IgD-negative memory B cell (primary cell): ENCODE measurements around the gene ARMH3. TPM values are rescaled to one million over a fixed set of nuclear protein-coding genes. Genes with fewer than 3 reads are reported as not detected.
"Not testable (repeated sequence)": the region's sequence is repeated elsewhere in the genome, so short reads cannot be mapped to it uniquely, and the experiment has no call there.

Experiments
- H3K27ac Mint-ChIP-seq, 3 donors: one replicate each; pipeline ENCODE4 v1.8.0; 2020 to 2022; ENCODE audit warnings: mild to moderate bottlenecking in 3 of 3, mixed read lengths in 3 of 3, moderate library complexity in 1 of 3
- H3K27me3 Mint-ChIP-seq: one replicate; pipeline ENCODE4 v1.8.0; 2021; ENCODE audit warnings: mixed read lengths
- H3K36me3 Mint-ChIP-seq: one replicate; pipeline ENCODE4 v1.8.0; 2020; ENCODE audit warnings: mild to moderate bottlenecking, mixed read lengths
- H3K4me1 Mint-ChIP-seq, 3 donors: one replicate each; pipeline ENCODE4 v1.8.0; 2020 to 2022; ENCODE audit warnings: mixed read lengths in 3 of 3, mild to moderate bottlenecking in 1 of 3
- H3K4me3 Mint-ChIP-seq, 4 donors: one replicate each; pipeline ENCODE4 v1.8.0; 2020 to 2022; ENCODE audit warnings: mild to moderate bottlenecking in 4 of 4, mixed read lengths in 4 of 4, moderate library complexity in 3 of 4
- H3K9me3 Mint-ChIP-seq, 3 donors: one replicate each; pipeline ENCODE4 v1.8.0; 2020 to 2021; ENCODE audit warnings: mixed read lengths in 3 of 3, mild to moderate bottlenecking in 1 of 3
- polyA plus RNA-seq: library from polyadenylated mRNA; unstranded; fragments of 300-500 nt; fragmentation: Illumina TruSeq; gene quantifications from one replicate; pipeline ENCODE4 v1.2.3, GENCODE V29; 2021

ARMH3 gene
- polyA plus RNA-seq, 1 donor from 2014 or later: 39.3 TPM

- peaks cover 9 to 20% (median 13%) of the 10 kb centered on the region in 3 donors for H3K4me1 Mint-ChIP-seq
- H3K36me3 Mint-ChIP-seq: no peaks in the 10 kb centered on the region
- no peaks in the 10 kb centered on the region for H3K9me3 Mint-ChIP-seq
- peak overlapping the region; percentile 82 to 92 (median 86) for H3K27ac Mint-ChIP-seq
- H3K4me3 Mint-ChIP-seq: peak overlapping the region; percentile 88 to 96 (median 94)
- H3K27me3 Mint-ChIP-seq: no peaks in the 10 kb centered on the region
These were observed 9.8 kb upstream of the ARMH3 start for GRCh38 chr10:102065561-102066398.

- H3K27ac Mint-ChIP-seq: peak within 1 kb of the TSS; percentile 87 to 96 (median 92)
- H3K36me3 Mint-ChIP-seq: no peaks in the 10 kb centered on the region
- H3K27me3 Mint-ChIP-seq: no peaks in the 10 kb centered on the region
- no peaks in the 10 kb centered on the region for H3K9me3 Mint-ChIP-seq
- peak within 1 kb of the TSS; percentile 88 to 96 (median 94) for H3K4me3 Mint-ChIP-seq
- H3K4me1 Mint-ChIP-seq: peaks cover 9 to 20% (median 13%) of the 10 kb centered on the region in 3 donors
These were observed 9.0 kb upstream of the ARMH3 start, which contains the start of gene HPS6 for GRCh38 chr10:102064868-102065560. TSS of gene HPS6 (plus strand) at chr10:102065349. CDS start at chr10:102065475, 126 bp downstream.

- Mint-ChIP-seq H3K4me1 (peaks cover 9 to 20% (median 13%) of the 10 kb centered on the region in 3 donors), H3K27ac (peak overlapping the region; percentile 82 to 96 (median 87)), H3K9me3 (no peaks in the 10 kb centered on the region), H3K36me3 (no peaks in the 10 kb centered on the region), H3K27me3 (no peaks in the 10 kb centered on the region), H3K4me3 (peak overlapping the region; percentile 88 to 96 (median 92))
These were observed 8.5 kb upstream of the ARMH3 start for GRCh38 chr10:102064503-102064867.

- Mint-ChIP-seq H3K27ac (no peak overlapping the region), H3K4me3 (peak overlapping the region in 2 of 4 donors; percentile 21 to 25), H3K4me1 (peaks cover 4 to 15% (median 14%) of the 10 kb centered on the region in 3 donors), H3K27me3 (no peaks in the 10 kb centered on the region), H3K36me3 (no peaks in the 10 kb centered on the region), H3K9me3 (no peaks in the 10 kb centered on the region)
These were observed 4.0 kb upstream of the ARMH3 start for GRCh38 chr10:102059987-102060386.

- not testable (repeated sequence) for H3K36me3 Mint-ChIP-seq, H3K27me3 Mint-ChIP-seq, H3K9me3 Mint-ChIP-seq
- Mint-ChIP-seq H3K27ac (peak overlapping the region; percentile 91 to 98 (median 95)), H3K4me1 (peaks cover 19 to 32% (median 28%) of the 10 kb centered on the region in 3 donors), H3K4me3 (peak overlapping the region; percentile 82 to 99 (median 96))
These were observed 909 bp downstream of the ARMH3 start for GRCh38 chr10:102054881-102055646.

GRCh38 chr10:102046095-102046494 is 9.9 kb downstream of the ARMH3 start:
- Mint-ChIP-seq H3K4me1 (peaks cover 19 to 29% (median 27%) of the 10 kb centered on the region in 3 donors), H3K4me3 (no peak overlapping the region), H3K27ac (no peak overlapping the region)

GRCh38 chr10:102045292-102045691 is 10.7 kb downstream of the ARMH3 start:
- no peak overlapping the region for H3K4me3 Mint-ChIP-seq
- H3K4me1 Mint-ChIP-seq: peaks cover 23 to 33% (median 31%) of the 10 kb centered on the region in 3 donors
- H3K9me3 Mint-ChIP-seq: no peaks in the 10 kb centered on the region
- H3K36me3 Mint-ChIP-seq: no peaks in the 10 kb centered on the region
- H3K27me3 Mint-ChIP-seq: no peaks in the 10 kb centered on the region
- H3K27ac Mint-ChIP-seq: no peak overlapping the region

More at GRCh38 chr10:102046095-102046494, 9.9 kb downstream of the ARMH3 start:
- no peaks in the 10 kb centered on the region for H3K36me3 Mint-ChIP-seq
- H3K27me3 Mint-ChIP-seq: no peaks in the 10 kb centered on the region
- H3K9me3 Mint-ChIP-seq: no peaks in the 10 kb centered on the region

GRCh38 chr10:102040305-102041050 is 15.5 kb downstream of the ARMH3 start:
- H3K4me3 Mint-ChIP-seq: no peak overlapping the region
- H3K27ac Mint-ChIP-seq: no peak overlapping the region
- no peaks in the 10 kb centered on the region for H3K36me3 Mint-ChIP-seq
- H3K9me3 Mint-ChIP-seq: no peaks in the 10 kb centered on the region
- peaks cover 11 to 18% (median 17%) of the 10 kb centered on the region in 3 donors for H3K4me1 Mint-ChIP-seq
- H3K27me3 Mint-ChIP-seq: no peaks in the 10 kb centered on the region

- no peak overlapping the region for H3K4me3 Mint-ChIP-seq
- H3K9me3 Mint-ChIP-seq: no peaks in the 10 kb centered on the region
- H3K36me3 Mint-ChIP-seq: no peaks in the 10 kb centered on the region
- H3K27me3 Mint-ChIP-seq: no peaks in the 10 kb centered on the region
- no peak overlapping the region for H3K27ac Mint-ChIP-seq
- H3K4me1 Mint-ChIP-seq: peaks cover 8 to 13% (median 10%) of the 10 kb centered on the region in 3 donors
These were observed 17.6 kb downstream of the ARMH3 start for GRCh38 chr10:102038410-102038809.

- not testable (repeated sequence) for H3K27ac Mint-ChIP-seq, H3K36me3 Mint-ChIP-seq, H3K4me1 Mint-ChIP-seq
These were observed 20.2 kb downstream of the ARMH3 start for GRCh38 chr10:102035807-102036206.

GRCh38 chr10:102033787-102034186 is 22.2 kb downstream of the ARMH3 start:
- H3K27ac Mint-ChIP-seq: no peak overlapping the region
- H3K27me3 Mint-ChIP-seq: no peaks in the 10 kb centered on the region
- no peak overlapping the region for H3K4me3 Mint-ChIP-seq
- H3K4me1 Mint-ChIP-seq: peaks cover 0 to 1% (median 0%) of the 10 kb centered on the region in 3 donors
- no peaks in the 10 kb centered on the region for H3K9me3 Mint-ChIP-seq
- peaks cover 1% of the 10 kb centered on the region for H3K36me3 Mint-ChIP-seq

More at GRCh38 chr10:102035807-102036206, 20.2 kb downstream of the ARMH3 start:
- H3K27me3 Mint-ChIP-seq, H3K9me3 Mint-ChIP-seq, H3K4me3 Mint-ChIP-seq: not testable (repeated sequence)

- Mint-ChIP-seq H3K27ac (no peak overlapping the region), H3K9me3 (no peaks in the 10 kb centered on the region), H3K27me3 (no peaks in the 10 kb centered on the region), H3K4me3 (no peak overlapping the region), H3K4me1 (peaks cover 0 to 1% (median 0%) of the 10 kb centered on the region in 3 donors), H3K36me3 (peaks cover 7% of the 10 kb centered on the region)
These were observed 28.7 kb downstream of the ARMH3 start for GRCh38 chr10:102027261-102027660.

- Mint-ChIP-seq H3K27me3 (no peaks in the 10 kb centered on the region), H3K9me3 (no peaks in the 10 kb centered on the region), H3K4me3 (no peak overlapping the region), H3K27ac (no peak overlapping the region), H3K36me3 (peaks cover 7% of the 10 kb centered on the region), H3K4me1 (peaks cover 0 to 1% (median 1%) of the 10 kb centered on the region in 3 donors)
These were observed 31.2 kb downstream of the ARMH3 start for GRCh38 chr10:102024799-102025198.

GRCh38 chr10:102020938-102021337 is 35.0 kb downstream of the ARMH3 start:
- Mint-ChIP-seq H3K27ac (no peak overlapping the region), H3K4me3 (no peak overlapping the region), H3K27me3 (no peaks in the 10 kb centered on the region), H3K9me3 (no peaks in the 10 kb centered on the region), H3K4me1 (peaks cover 0 to 1% (median 1%) of the 10 kb centered on the region in 3 donors), H3K36me3 (peaks cover 2% of the 10 kb centered on the region)
